ENCODE data around the gene THRA.

GRCh38 chr17:40018211-40019121 is 44.3 kb upstream of the THRA start:
- TF ChIP-seq CTCF (conservative IDR thresholded peaks at IDR 0.05; ENCODE audit: low read depth, low read length) (no peak), EZH2 (IDR thresholded peaks at IDR 0.05; ENCODE audit: borderline replicate concordance, low read depth, low read length, poor library complexity, severe bottlenecking) (no peak)
